Measurements from ENCODE around the gene TCF4. TPM values are rescaled to one million over a fixed set of nuclear protein-coding genes. Genes with fewer than 3 reads are reported as not detected.

The TCF4 gene
- total RNA-seq, 1 experiment from 2014 or later = 143 TPM

DNA sequence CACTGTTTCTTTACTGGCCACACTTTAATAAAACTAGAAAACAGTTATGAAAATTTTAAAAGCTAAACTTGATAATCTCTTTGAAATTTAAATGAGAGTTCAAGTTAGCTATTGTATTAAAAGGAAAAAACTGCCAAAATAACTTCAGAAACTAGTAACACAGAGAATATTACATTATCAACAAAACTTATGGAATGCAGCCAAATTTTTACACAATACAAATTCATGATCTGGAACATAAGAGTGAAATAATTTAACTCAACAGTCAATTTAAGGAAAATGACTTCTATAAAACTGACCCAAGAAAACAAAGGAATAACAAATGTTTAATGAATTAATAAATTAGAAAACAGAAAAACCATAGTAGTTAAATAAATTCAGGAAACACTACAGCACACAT, 65.0 kb downstream of the TCF4 start:
- no TSS peak for BruUV-seq (replicated peaks)
- Histone ChIP-seq H3K4me1 (ENCODE audit: insufficient read depth, low read length, poor library complexity, severe bottlenecking) (peaks cover 21% of the 10 kb centered on the region), H3K4me3 (ENCODE audit: low read depth, low read length, poor library complexity, severe bottlenecking) (no peak overlapping the region), H3K9me3 (ENCODE audit: low read depth, low read length, poor library complexity, severe bottlenecking) (no peaks in the 10 kb centered on the region), H3K27me3 (replicated peaks; ENCODE audit: insufficient read depth, low read depth, low read length, poor library complexity) (no peaks in the 10 kb centered on the region), H3K36me3 (ENCODE audit: insufficient read depth, low read length, poor library complexity, severe bottlenecking) (no peaks in the 10 kb centered on the region), H3K27ac (ENCODE audit: low read depth, low read length, poor library complexity, severe bottlenecking) (no peak overlapping the region)
- intact Hi-C loops (cut with micrococcal nuclease; ENCODE audit: unreplicated experiment) = no loop called here
- ChIA-PET CTCF (no interaction called here), POLR2A (ENCODE audit: low non-redundant PET) (no interaction called here)
- no peak for DNase-seq (ENCODE audit: low spot score)
- TF ChIP-seq, protein P1, sequence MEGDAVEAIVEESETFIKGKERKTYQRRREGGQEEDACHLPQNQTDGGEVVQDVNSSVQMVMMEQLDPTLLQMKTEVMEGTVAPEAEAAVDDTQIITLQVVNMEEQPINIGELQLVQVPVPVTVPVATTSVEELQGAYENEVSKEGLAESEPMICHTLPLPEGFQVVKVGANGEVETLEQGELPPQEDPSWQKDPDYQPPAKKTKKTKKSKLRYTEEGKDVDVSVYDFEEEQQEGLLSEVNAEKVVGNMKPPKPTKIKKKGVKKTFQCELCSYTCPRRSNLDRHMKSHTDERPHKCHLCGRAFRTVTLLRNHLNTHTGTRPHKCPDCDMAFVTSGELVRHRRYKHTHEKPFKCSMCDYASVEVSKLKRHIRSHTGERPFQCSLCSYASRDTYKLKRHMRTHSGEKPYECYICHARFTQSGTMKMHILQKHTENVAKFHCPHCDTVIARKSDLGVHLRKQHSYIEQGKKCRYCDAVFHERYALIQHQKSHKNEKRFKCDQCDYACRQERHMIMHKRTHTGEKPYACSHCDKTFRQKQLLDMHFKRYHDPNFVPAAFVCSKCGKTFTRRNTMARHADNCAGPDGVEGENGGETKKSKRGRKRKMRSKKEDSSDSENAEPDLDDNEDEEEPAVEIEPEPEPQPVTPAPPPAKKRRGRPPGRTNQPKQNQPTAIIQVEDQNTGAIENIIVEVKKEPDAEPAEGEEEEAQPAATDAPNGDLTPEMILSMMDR (conservative IDR thresholded peaks at IDR 0.05; ENCODE audit: low read depth, low read length) = no peak
- no peak for TF ChIP-seq EZH2 (IDR thresholded peaks at IDR 0.05; ENCODE audit: borderline replicate concordance, low read depth, low read length, poor library complexity, severe bottlenecking)

DNA sequence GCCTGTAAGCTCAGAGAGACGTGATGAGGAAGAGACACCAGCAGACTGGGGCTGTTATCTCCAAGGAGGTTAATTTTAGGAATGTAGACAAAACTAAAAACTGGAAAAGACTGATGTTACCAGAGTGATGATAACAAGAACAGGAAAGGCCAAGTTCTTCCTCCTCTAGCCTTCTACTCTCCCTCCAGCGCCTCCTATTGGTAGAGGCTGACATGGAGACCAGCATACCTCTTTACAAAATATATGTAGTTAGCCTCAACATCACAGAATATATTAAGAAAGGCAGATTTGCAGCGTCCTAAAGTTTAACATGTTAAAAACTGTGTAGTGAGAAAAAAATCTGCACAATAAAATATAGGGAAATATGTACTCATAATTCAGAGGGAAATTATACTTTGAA, 66.0 kb downstream of the TCF4 start:
- no peaks in the 10 kb centered on the region for H3K27me3 ChIP-seq (replicated peaks; ENCODE audit: insufficient read depth, low read depth, low read length, poor library complexity)
- no peaks in the 10 kb centered on the region for H3K36me3 ChIP-seq (ENCODE audit: insufficient read depth, low read length, poor library complexity, severe bottlenecking)
- ChIA-PET POLR2A (ENCODE audit: low non-redundant PET) (interaction anchor here (0.6 kb wide), 1 partner anchor 112 kb away, joined by 5 read pairs; no protein-coding TSS in a partner anchor), CTCF (no interaction called here)
- H3K4me3 ChIP-seq (ENCODE audit: low read depth, low read length, poor library complexity, severe bottlenecking) = no peak overlapping the region
- TF ChIP-seq, protein P1 (conservative IDR thresholded peaks at IDR 0.05; ENCODE audit: low read depth, low read length) = peak; percentile 62
- TF ChIP-seq EZH2 (IDR thresholded peaks at IDR 0.05; ENCODE audit: borderline replicate concordance, low read depth, low read length, poor library complexity, severe bottlenecking) = no peak
- DNase-seq (ENCODE audit: low spot score) = peak; percentile 53
- no TSS peak for BruUV-seq (replicated peaks)
- H3K27ac ChIP-seq (ENCODE audit: low read depth, low read length, poor library complexity, severe bottlenecking) = no peak overlapping the region
- intact Hi-C loops (cut with micrococcal nuclease; ENCODE audit: unreplicated experiment) = no loop called here
- H3K9me3 ChIP-seq (ENCODE audit: low read depth, low read length, poor library complexity, severe bottlenecking) = no peaks in the 10 kb centered on the region
- peaks cover 21% of the 10 kb centered on the region for H3K4me1 ChIP-seq (ENCODE audit: insufficient read depth, low read length, poor library complexity, severe bottlenecking)

DNA sequence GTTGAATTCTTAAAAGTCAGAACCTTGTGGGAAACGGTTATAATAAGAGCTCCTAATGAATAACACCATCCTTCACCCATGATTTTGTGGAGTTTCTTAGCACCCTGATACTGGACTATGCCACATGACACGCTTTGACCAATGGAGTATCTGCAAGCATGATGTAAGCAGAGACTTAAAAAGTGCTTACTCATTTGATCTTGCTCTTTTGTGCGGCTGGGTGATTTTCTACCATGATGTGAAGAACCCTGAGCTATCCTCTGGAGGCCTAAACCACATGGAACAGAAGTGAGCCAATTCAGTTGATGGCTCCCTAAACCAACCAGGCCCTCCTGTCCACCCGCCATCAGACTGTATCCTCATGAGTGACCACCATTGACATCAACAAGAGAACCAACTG, 70.9 kb downstream of the TCF4 start:
- H3K27me3 ChIP-seq (replicated peaks; ENCODE audit: insufficient read depth, low read depth, low read length, poor library complexity) = no peaks in the 10 kb centered on the region
- TF ChIP-seq, protein P1 (conservative IDR thresholded peaks at IDR 0.05; ENCODE audit: low read depth, low read length) = no peak
- no peak for TF ChIP-seq EZH2 (IDR thresholded peaks at IDR 0.05; ENCODE audit: borderline replicate concordance, low read depth, low read length, poor library complexity, severe bottlenecking)
- no peak for DNase-seq (ENCODE audit: low spot score)
- CTCF ChIA-PET = no interaction called here
- H3K36me3 ChIP-seq (ENCODE audit: insufficient read depth, low read length, poor library complexity, severe bottlenecking) = no peaks in the 10 kb centered on the region
- no TSS peak for BruUV-seq (replicated peaks)
- H3K4me3 ChIP-seq (ENCODE audit: low read depth, low read length, poor library complexity, severe bottlenecking) = no peak overlapping the region
- no peak overlapping the region for H3K27ac ChIP-seq (ENCODE audit: low read depth, low read length, poor library complexity, severe bottlenecking)
- POLR2A ChIA-PET (ENCODE audit: low non-redundant PET) = interaction anchor here (0.6 kb wide), 1 partner anchor 94 kb away, joined by 4 read pairs; no protein-coding TSS in a partner anchor
- intact Hi-C loops (cut with micrococcal nuclease; ENCODE audit: unreplicated experiment) = no loop called here
- peaks cover 31% of the 10 kb centered on the region for H3K4me1 ChIP-seq (ENCODE audit: insufficient read depth, low read length, poor library complexity, severe bottlenecking)
- no peaks in the 10 kb centered on the region for H3K9me3 ChIP-seq (ENCODE audit: low read depth, low read length, poor library complexity, severe bottlenecking)

All from A673 (cell line).